Muscle of leg (tissue), 11 donors: ENCODE results near the gene LYST. TPM values are rescaled to one million over a fixed set of nuclear protein-coding genes. Genes with fewer than 3 reads are reported as not detected.
"Not testable (repeated sequence)": the region's sequence is repeated elsewhere in the genome, so short reads cannot be mapped to it uniquely, and the experiment has no call there.

ENCODE experiments used
- DNase-seq: peaks from one replicate; pipeline ENCODE4 v3.0.0; 2013
- H3K27ac ChIP-seq: one replicate; pipeline ENCODE4 v1.5.1; 2013; ENCODE audit warnings: mild to moderate bottlenecking, low read length, control low read depth
- H3K27me3 ChIP-seq: one replicate; pipeline ENCODE4 v1.6.1; 2013; ENCODE audit warnings: low read length; ENCODE audit not compliant: control insufficient read depth, insufficient read depth
- H3K36me3 ChIP-seq: one replicate; pipeline ENCODE4 v1.6.1; 2013; ENCODE audit warnings: low read length; ENCODE audit not compliant: control insufficient read depth, insufficient read depth
- H3K4me1 ChIP-seq: one replicate; pipeline ENCODE4 v1.6.1; 2013; ENCODE audit warnings: low read length; ENCODE audit not compliant: control insufficient read depth, insufficient read depth
- H3K4me3 ChIP-seq: one replicate; pipeline ENCODE4 v1.5.1; 2013; ENCODE audit warnings: low read length, control low read depth
- H3K9me3 ChIP-seq: replicated peaks from 2 replicates; pipeline ENCODE4 v1.6.1; 2013; ENCODE audit warnings: low read depth, low read length; ENCODE audit not compliant: control insufficient read depth
- WGBS: methylation state at CpG from one replicate; pipeline ENCODE4 v1.1.5; 2013; ENCODE audit warnings: missing lambda C conversion rate; ENCODE audit not compliant: insufficient coverage; 5-methylcytosine and 5-hydroxymethylcytosine counted together
- polyA plus RNA-seq, 8 donors: library from polyadenylated mRNA; unstranded; fragments of 120-200 nt; gene quantifications; one replicate each; pipeline versions ENCODE4 v1.2.1 to v1.2.3, GENCODE V29; 2013; ENCODE audit warnings: inconsistent platforms in 1 of 8, low replicate concordance in 1 of 8; ENCODE audit not compliant: insufficient read length in 8 of 8, insufficient read depth in 1 of 8
- total RNA-seq: library from RNA; stranded (reverse); fragments of 120-200 nt; gene quantifications from one replicate; pipeline ENCODE4 v1.2.4, GENCODE V29; 2013

LYST gene
- total and polyA plus RNA-seq, 9 donors, result 4.2 to 10.2 (median 5.5) TPM

DNA sequence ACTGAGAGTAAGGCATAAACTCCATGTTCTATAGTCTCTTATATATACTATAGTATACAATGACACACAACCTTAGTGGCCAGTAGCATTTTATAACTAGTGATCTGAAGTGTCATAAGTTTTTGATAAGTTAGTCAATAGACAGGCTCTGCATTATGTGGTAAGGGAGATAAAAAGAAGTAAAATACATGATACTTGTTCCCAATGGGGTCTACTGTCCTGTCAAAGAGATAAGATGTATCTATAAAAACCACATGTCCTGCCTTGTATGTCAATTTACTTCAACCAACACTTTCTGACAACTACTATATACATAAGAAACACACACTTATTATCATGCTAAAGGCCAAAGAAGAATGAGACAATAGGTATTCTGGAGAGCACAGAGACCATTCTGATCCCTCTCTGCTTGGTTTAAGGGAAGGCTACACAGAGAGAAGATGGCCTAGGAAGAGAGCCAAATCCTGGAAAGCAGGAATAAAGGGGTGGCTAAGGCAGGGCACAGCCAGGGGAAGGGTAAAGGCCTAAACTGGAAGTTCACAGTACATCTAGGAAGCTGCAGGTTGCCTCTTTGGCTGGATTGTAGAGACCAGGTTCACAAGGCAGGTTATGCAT is 91.4 kb downstream of the LYST start:
- Histone ChIP-seq H3K9me3 (no peaks in the 10 kb centered on the region), H3K27ac (no peak overlapping the region), H3K4me1 (no peaks in the 10 kb centered on the region), H3K36me3 (peaks cover 2% of the 10 kb centered on the region), H3K27me3 (no peaks in the 10 kb centered on the region), H3K4me3 (no peak overlapping the region)
- DNase-seq, result no peak

DNA sequence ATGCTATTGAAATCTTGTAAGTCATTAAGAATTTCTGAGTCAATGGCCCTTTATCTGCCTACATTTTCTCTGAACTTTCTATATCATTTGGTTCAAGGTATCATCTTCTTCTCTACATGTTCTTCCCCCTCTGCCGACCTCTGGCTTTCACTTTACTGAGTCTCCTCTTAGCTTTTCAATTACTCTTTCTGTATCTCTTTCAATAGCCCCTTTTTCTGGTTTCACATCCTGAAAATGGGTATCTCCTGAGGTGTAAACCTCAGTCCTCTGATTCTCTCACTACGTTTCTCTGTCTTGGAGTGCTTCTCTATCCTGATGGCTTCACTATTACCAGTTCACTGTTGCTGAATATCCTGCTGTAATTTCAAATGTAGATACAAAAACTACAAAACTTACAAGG is 98.9 kb downstream of the LYST start:
- Histone ChIP-seq H3K4me1 (no peaks in the 10 kb centered on the region), H3K36me3 (peaks cover 2% of the 10 kb centered on the region), H3K9me3 (no peaks in the 10 kb centered on the region), H3K27ac (no peak overlapping the region), H3K27me3 (no peaks in the 10 kb centered on the region), H3K4me3 (no peak overlapping the region)
- WGBS, result 100% methylated on average over 1 of the region's 2 CpGs
- DNase-seq, result no peak

DNA sequence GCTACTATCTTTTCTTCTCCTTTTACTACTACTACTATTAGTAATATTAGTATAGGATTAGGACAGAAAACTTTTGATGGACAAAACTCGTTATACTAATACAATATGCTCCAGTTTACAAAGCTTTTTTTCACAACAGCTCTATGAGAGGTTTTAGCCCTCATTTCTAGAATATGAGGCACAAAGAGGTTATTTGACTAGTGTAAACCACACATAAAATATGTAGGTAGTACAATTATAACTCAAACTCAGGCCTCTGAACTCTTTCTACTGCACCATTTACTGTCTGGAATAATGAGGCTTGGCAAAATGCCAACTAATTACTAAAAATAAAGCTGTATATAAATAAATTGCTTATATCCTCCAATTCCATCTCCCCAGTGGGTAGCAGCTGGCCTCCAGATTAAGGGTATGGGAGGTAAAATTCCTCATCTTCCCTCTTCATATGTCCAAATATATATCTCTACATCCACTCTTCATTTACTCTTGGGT is 99.9 kb downstream of the LYST start:
- Histone ChIP-seq H3K4me3 (no peak overlapping the region), H3K27me3 (no peaks in the 10 kb centered on the region), H3K27ac (no peak overlapping the region), H3K36me3 (peaks cover 2% of the 10 kb centered on the region), H3K9me3 (no peaks in the 10 kb centered on the region), H3K4me1 (no peaks in the 10 kb centered on the region)
- no CpG with 5 or more reads among the region's 1 CpG for WGBS
- DNase-seq, result no peak

DNA sequence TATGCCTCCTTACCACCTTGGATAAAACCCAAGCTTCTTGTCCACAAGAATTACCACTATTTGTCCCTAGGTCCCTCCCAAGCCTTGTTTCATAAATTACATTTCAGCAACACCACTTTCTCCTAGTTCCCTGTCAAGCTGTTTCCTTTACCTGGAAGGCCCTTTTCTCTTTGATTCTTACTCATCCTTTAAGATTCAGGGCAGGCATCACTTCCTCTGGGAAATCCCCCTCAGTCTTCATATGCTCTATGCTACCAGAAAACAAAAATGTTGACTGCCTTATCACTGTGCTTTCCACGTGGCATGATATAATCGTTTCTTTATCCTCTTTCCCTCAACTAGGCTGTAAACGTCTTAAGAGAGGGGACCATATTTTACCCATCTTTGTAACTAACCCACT is 102.7 kb downstream of the LYST start:
- no peak for DNase-seq
- Histone ChIP-seq H3K4me3 (no peak overlapping the region), H3K36me3 (peaks cover under 1% of the 10 kb centered on the region), H3K27ac (no peak overlapping the region), H3K27me3 (no peaks in the 10 kb centered on the region), H3K4me1 (no peaks in the 10 kb centered on the region), H3K9me3 (no peaks in the 10 kb centered on the region)
- WGBS, result 86% methylated on average over 3 of the region's 3 CpGs

DNA sequence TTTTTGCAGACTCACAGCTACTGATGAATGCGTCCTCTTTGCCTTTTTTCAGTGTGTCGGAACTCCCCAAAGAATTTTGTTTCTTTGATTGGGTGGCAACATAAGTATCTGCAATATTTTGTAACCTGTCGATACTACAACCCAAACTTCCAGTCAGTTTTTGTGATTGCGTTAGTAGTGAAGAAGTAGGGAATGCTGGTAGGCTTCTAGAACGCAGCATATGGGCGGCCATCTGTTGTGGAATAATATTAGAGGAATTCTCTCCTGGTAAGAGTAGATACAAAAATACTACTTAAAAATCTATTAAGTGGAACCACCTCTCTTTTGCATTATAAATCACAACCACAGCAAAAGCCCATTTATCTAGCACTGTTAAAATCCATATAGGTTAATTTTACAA is 107.4 kb downstream of the LYST start:
- H3K4me3 ChIP-seq, result no peak overlapping the region
- WGBS, result no CpG with 5 or more reads among the region's 6 CpGs
- H3K27ac ChIP-seq, result no peak overlapping the region
- no peaks in the 10 kb centered on the region for H3K36me3 ChIP-seq
- no peaks in the 10 kb centered on the region for H3K4me1 ChIP-seq
- H3K9me3 ChIP-seq, result no peaks in the 10 kb centered on the region
- no peak for DNase-seq
- no peaks in the 10 kb centered on the region for H3K27me3 ChIP-seq

DNA sequence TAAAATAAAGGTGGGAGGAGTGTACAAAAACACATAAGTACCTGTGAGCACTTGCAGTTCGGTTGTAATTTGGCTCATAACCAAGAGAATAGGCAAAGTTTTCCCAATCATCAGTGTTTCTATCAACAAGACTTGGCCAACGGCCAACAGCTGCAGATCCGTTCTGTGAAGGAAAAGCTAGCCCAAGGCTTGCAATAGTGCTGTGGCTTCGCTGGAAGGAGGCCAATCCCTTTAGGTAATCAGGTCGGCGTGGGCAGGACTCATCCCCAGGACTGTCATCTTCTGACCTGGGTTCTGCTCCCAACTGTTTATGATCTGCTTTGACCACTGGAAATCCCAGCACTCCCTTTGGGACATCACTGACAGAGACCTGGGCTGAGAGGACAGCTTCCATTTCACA is 107.8 kb downstream of the LYST start:
- no peaks in the 10 kb centered on the region for H3K27me3 ChIP-seq
- peak; percentile 9 for DNase-seq
- H3K4me1 ChIP-seq, result no peaks in the 10 kb centered on the region
- H3K36me3 ChIP-seq, result no peaks in the 10 kb centered on the region
- H3K27ac ChIP-seq, result no peak overlapping the region
- H3K4me3 ChIP-seq, result no peak overlapping the region
- H3K9me3 ChIP-seq, result no peaks in the 10 kb centered on the region
- WGBS, result 67% methylated on average over 5 of the region's 6 CpGs

DNA sequence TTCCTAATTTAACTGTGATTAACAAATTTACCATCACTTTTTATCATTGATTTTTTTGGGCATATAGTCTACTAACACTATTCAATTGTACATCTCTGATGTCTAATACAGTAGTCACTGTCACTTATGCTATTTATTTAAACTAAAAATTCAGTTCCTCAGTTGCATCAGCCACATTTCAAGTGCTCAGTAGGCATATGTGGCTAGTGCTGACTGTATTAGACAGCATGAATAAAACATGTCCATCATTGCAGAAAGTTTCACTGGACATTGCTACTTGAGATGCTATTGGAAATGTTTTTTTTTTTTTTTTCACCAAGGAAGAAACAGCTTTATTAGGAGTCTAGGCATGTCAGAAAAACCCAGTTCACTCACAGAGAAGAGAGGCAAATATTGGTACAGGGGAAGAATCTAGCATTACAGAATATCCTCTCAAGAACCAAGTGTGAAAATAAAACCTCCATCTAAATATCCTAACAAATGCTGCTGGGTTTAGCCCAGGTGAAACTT is 109.1 kb downstream of the LYST start:
- no peaks in the 10 kb centered on the region for H3K9me3 ChIP-seq
- no peak overlapping the region for H3K27ac ChIP-seq
- DNase-seq, result no peak
- no peaks in the 10 kb centered on the region for H3K4me1 ChIP-seq
- no peaks in the 10 kb centered on the region for H3K27me3 ChIP-seq
- H3K4me3 ChIP-seq, result no peak overlapping the region
- no peaks in the 10 kb centered on the region for H3K36me3 ChIP-seq

DNA sequence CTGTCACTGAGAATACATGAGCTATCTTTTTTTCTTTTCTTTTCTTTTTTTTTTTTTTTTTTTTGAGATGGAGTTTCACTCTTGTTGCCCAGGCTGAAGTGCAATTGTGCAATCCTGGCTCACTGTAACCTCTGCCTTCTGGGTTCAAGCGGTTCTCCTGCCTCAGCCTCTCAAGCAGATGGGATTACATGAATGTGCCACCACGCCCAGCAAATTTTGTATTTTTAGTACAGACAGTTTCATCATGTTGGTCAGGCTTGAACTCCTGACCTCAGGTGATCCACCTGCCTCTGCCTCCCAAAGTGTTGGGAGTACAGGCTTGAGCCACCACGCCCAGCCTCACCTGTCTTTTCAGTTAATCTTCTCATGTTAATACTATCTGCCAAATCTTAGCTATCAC is 112.5 kb downstream of the LYST start:
- 85% methylated on average over 2 of the region's 3 CpGs for WGBS
- not testable (repeated sequence) for H3K4me3 ChIP-seq, H3K36me3 ChIP-seq, H3K4me1 ChIP-seq, H3K27ac ChIP-seq, H3K9me3 ChIP-seq, H3K27me3 ChIP-seq, DNase-seq

DNA sequence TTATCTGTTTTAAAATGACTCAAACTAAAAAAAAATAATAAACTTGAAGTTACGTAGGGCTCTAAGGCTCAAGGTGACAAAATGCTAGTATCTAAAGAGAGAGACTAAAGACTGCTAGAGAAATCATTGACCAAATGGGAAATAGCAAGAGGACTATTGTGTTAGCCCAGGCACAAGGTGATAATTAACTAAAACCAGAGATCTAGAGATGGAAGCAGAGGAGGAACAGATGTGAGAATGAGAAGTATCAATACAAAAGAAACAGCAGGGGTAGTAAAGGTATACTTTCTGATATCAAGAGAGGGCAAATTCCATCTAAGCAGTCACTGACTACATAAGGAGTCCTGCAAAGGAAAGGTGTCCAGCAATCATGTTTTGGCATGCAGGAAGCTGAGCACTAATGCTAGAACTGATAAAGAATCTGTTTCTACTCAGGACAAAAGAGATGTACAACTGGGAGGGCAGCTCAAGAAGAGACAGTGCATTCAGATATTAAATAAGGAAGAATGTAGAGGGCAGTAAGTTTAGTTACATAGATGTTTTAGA is 116.9 kb downstream of the LYST start:
- no peak overlapping the region for H3K27ac ChIP-seq
- no peaks in the 10 kb centered on the region for H3K27me3 ChIP-seq
- H3K4me1 ChIP-seq, result no peaks in the 10 kb centered on the region
- no CpG with 5 or more reads among the region's 1 CpG for WGBS
- peaks cover 2% of the 10 kb centered on the region for H3K36me3 ChIP-seq
- no peak for DNase-seq
- H3K9me3 ChIP-seq, result no peaks in the 10 kb centered on the region
- no peak overlapping the region for H3K4me3 ChIP-seq

DNA sequence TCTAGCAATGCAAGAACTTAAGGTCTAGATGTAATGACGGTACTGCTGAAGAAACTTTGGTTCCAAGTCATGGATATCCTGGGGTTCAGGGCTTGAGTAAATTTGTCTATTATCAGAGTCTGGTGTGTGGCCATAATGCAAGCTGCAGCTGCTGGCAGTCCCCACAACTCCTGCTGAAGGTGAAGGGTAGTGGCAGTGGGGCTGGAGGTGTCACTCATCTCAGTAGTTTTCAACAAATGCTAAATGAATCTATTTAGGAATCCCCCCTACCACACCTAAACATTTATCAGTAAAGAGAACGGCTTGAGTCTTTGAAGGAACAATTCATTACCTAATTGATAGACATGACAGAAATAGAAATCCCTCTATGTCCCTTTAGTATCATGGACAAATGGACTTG is 118.0 kb downstream of the LYST start:
- no peaks in the 10 kb centered on the region for H3K27me3 ChIP-seq
- H3K4me1 ChIP-seq, result no peaks in the 10 kb centered on the region
- 100% methylated on average over 1 of the region's 2 CpGs for WGBS
- H3K9me3 ChIP-seq, result no peaks in the 10 kb centered on the region
- no peak overlapping the region for H3K27ac ChIP-seq
- no peak overlapping the region for H3K4me3 ChIP-seq
- peaks cover 2% of the 10 kb centered on the region for H3K36me3 ChIP-seq
- DNase-seq, result no peak

DNA sequence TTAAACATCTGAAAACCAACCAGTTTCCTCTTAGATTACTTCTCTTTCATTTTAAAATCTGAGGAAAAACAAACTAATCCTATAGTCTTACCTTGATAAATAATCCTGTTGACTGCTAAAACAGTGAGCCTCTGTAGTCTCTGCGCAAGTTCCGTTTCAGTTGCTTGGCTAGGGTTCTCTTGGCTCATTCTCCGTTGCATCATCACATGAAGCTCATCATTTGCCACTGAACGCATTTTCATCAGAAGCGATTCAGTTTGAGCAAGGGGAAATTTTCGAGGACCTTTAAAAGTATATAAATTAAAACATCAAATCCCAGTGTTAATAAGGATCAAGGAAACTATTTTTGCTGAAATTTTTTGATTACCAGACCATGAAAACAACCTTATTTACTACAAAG is 120.5 kb downstream of the LYST start:
- no peak overlapping the region for H3K27ac ChIP-seq
- peaks cover 2% of the 10 kb centered on the region for H3K36me3 ChIP-seq
- DNase-seq, result no peak
- WGBS, result 100% methylated on average over 3 of the region's 6 CpGs
- no peak overlapping the region for H3K4me3 ChIP-seq
- no peaks in the 10 kb centered on the region for H3K9me3 ChIP-seq
- H3K27me3 ChIP-seq, result no peaks in the 10 kb centered on the region
- H3K4me1 ChIP-seq, result no peaks in the 10 kb centered on the region
